ENCODE results near the gene CREBBP.

CREBBP gene

GRCh38 chr16:3759736-3760135 is 120.8 kb downstream of the CREBBP start:
- no peak overlapping the region for H2AFZ ChIP-seq (ENCODE audit: low read depth)
- TF ChIP-seq, protein P1, sequence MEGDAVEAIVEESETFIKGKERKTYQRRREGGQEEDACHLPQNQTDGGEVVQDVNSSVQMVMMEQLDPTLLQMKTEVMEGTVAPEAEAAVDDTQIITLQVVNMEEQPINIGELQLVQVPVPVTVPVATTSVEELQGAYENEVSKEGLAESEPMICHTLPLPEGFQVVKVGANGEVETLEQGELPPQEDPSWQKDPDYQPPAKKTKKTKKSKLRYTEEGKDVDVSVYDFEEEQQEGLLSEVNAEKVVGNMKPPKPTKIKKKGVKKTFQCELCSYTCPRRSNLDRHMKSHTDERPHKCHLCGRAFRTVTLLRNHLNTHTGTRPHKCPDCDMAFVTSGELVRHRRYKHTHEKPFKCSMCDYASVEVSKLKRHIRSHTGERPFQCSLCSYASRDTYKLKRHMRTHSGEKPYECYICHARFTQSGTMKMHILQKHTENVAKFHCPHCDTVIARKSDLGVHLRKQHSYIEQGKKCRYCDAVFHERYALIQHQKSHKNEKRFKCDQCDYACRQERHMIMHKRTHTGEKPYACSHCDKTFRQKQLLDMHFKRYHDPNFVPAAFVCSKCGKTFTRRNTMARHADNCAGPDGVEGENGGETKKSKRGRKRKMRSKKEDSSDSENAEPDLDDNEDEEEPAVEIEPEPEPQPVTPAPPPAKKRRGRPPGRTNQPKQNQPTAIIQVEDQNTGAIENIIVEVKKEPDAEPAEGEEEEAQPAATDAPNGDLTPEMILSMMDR (conservative IDR thresholded peaks at IDR 0.05; ENCODE audit: low read depth, low read length), result no peak
- H3K79me2 ChIP-seq (ENCODE audit: insufficient read depth, low read depth), result no peaks in the 10 kb centered on the region; the same call in 1 of the 2 replicates
- no peak overlapping the region for H3K27ac ChIP-seq
- H3K9ac ChIP-seq, result no peak overlapping the region
- no peaks in the 10 kb centered on the region for H3K27me3 ChIP-seq (ENCODE audit: insufficient read depth, low read depth)
- H3K4me3 ChIP-seq (IDR thresholded peaks at IDR 0.05; ENCODE audit: insufficient read depth, low read depth, low read length), result no peak overlapping the region
- H4K20me1 ChIP-seq (ENCODE audit: insufficient read depth), result no peaks in the 10 kb centered on the region; the same call in 1 of the 2 replicates
- H3K36me3 ChIP-seq (ENCODE audit: insufficient read depth), result no peaks in the 10 kb centered on the region
- H3K4me2 ChIP-seq, result no peak overlapping the region
- H3K4me1 ChIP-seq (ENCODE audit: low read depth, poor library complexity, severe bottlenecking), result no peaks in the 10 kb centered on the region

GRCh38 chr16:3756113-3756512 is 124.4 kb downstream of the CREBBP start:
- no peaks in the 10 kb centered on the region for H3K36me3 ChIP-seq (ENCODE audit: insufficient read depth)

DNA sequence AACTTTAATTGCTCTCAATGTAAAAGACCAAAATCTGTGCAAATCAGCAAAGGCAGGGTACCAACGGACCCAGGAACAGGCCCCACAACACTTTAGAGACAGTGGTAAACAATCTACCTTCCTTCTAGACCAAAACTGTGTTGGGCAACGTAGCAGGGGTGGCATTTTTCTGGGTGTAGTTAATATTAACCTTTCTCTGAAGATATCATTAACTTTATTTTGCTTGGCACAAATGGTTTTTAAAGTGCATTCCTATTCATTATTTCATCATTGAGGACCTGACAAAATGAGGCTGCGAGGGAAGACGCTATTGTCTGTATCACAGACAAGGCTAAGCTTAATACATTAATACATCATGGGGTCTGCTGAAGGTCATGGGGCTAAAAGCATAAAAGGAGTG is 125.3 kb downstream of the CREBBP start:
- Histone ChIP-seq H3K4me2 (no peak overlapping the region), H3K36me3 (ENCODE audit: insufficient read depth) (no peaks in the 10 kb centered on the region), H3K79me2 (ENCODE audit: insufficient read depth, low read depth) (no peaks in the 10 kb centered on the region)

More at GRCh38 chr16:3756113-3756512, 124.4 kb downstream of the CREBBP start:
- Histone ChIP-seq H3K27me3 (ENCODE audit: insufficient read depth, low read depth) (no peaks in the 10 kb centered on the region), H3K4me3 (IDR thresholded peaks at IDR 0.05; ENCODE audit: insufficient read depth, low read depth, low read length) (no peak overlapping the region), H3K9ac (no peak overlapping the region), H3K4me2 (no peak overlapping the region), H3K27ac (no peak overlapping the region), H3K79me2 (ENCODE audit: insufficient read depth, low read depth) (no peaks in the 10 kb centered on the region), H2AFZ (ENCODE audit: low read depth) (no peak overlapping the region), H3K4me1 (ENCODE audit: low read depth, poor library complexity, severe bottlenecking) (no peaks in the 10 kb centered on the region), H4K20me1 (ENCODE audit: insufficient read depth) (no peaks in the 10 kb centered on the region; the same call in 1 of the 2 replicates)
- TF ChIP-seq, protein P1 (conservative IDR thresholded peaks at IDR 0.05; ENCODE audit: low read depth, low read length), result no peak

GRCh38 chr16:3754772-3755171 is 125.7 kb downstream of the CREBBP start:
- H3K9ac ChIP-seq, result no peak overlapping the region
- no peak overlapping the region for H3K27ac ChIP-seq
- no peaks in the 10 kb centered on the region; the same call in 1 of the 2 replicates for H4K20me1 ChIP-seq (ENCODE audit: insufficient read depth)
- H3K4me1 ChIP-seq (ENCODE audit: low read depth, poor library complexity, severe bottlenecking), result no peaks in the 10 kb centered on the region
- H3K79me2 ChIP-seq (ENCODE audit: insufficient read depth, low read depth), result no peaks in the 10 kb centered on the region
- TF ChIP-seq, protein P1 (conservative IDR thresholded peaks at IDR 0.05; ENCODE audit: low read depth, low read length), result no peak
- no peaks in the 10 kb centered on the region for H3K27me3 ChIP-seq (ENCODE audit: insufficient read depth, low read depth)
- no peaks in the 10 kb centered on the region for H3K36me3 ChIP-seq (ENCODE audit: insufficient read depth)
- H3K4me3 ChIP-seq (IDR thresholded peaks at IDR 0.05; ENCODE audit: insufficient read depth, low read depth, low read length), result no peak overlapping the region
- no peak overlapping the region for H2AFZ ChIP-seq (ENCODE audit: low read depth)
- H3K4me2 ChIP-seq, result no peak overlapping the region

More for the DNA sequence above, 125.3 kb downstream of the CREBBP start:
- H3K27ac ChIP-seq, result no peak overlapping the region
- H3K4me3 ChIP-seq (IDR thresholded peaks at IDR 0.05; ENCODE audit: insufficient read depth, low read depth, low read length), result no peak overlapping the region
- H4K20me1 ChIP-seq (ENCODE audit: insufficient read depth), result no peaks in the 10 kb centered on the region; the same call in 1 of the 2 replicates
- H2AFZ ChIP-seq (ENCODE audit: low read depth), result no peak overlapping the region
- no peaks in the 10 kb centered on the region for H3K4me1 ChIP-seq (ENCODE audit: low read depth, poor library complexity, severe bottlenecking)
- no peaks in the 10 kb centered on the region for H3K27me3 ChIP-seq (ENCODE audit: insufficient read depth, low read depth)
- TF ChIP-seq, protein P1 (conservative IDR thresholded peaks at IDR 0.05; ENCODE audit: low read depth, low read length), result no peak
- no peak overlapping the region for H3K9ac ChIP-seq
